Measurements from ENCODE around the gene PKP1.

DNA sequence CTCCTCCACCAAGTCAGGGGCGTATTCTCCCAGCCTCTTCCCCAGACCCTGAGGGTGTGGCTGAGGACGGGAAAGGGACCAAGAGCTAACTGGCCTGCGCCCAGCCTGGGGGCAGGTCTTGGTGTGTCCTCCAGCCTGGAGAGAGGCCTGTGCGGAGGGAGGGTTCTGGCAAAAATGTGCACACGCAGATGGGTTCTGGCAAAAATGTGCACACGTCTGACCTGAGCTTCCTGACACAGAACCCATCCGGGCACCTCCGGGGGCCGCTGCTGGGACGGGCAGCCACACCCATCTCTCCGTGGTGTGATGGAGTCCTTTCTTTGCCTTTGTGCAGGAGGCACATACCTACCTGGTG lies 23.1 kb upstream of the PKP1 start:
- TF ChIP-seq, protein P1, sequence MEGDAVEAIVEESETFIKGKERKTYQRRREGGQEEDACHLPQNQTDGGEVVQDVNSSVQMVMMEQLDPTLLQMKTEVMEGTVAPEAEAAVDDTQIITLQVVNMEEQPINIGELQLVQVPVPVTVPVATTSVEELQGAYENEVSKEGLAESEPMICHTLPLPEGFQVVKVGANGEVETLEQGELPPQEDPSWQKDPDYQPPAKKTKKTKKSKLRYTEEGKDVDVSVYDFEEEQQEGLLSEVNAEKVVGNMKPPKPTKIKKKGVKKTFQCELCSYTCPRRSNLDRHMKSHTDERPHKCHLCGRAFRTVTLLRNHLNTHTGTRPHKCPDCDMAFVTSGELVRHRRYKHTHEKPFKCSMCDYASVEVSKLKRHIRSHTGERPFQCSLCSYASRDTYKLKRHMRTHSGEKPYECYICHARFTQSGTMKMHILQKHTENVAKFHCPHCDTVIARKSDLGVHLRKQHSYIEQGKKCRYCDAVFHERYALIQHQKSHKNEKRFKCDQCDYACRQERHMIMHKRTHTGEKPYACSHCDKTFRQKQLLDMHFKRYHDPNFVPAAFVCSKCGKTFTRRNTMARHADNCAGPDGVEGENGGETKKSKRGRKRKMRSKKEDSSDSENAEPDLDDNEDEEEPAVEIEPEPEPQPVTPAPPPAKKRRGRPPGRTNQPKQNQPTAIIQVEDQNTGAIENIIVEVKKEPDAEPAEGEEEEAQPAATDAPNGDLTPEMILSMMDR (IDR thresholded peaks at IDR 0.05; ENCODE audit: low read length): no peak
- TF ChIP-seq EZH2 (IDR thresholded peaks at IDR 0.05; ENCODE audit: borderline replicate concordance, low read length): no peak
